ENCODE measurements around the gene GPAM.
"Not testable (repeated sequence)": the region's sequence is repeated elsewhere in the genome, so short reads cannot be mapped to it uniquely, and the experiment has no call there.

GPAM gene

GRCh38 chr10:112131346-112131745, 52.2 kb downstream of the GPAM start:
- DNase-seq, result peak in 1 of 3 experiments; percentile 0

DNA sequence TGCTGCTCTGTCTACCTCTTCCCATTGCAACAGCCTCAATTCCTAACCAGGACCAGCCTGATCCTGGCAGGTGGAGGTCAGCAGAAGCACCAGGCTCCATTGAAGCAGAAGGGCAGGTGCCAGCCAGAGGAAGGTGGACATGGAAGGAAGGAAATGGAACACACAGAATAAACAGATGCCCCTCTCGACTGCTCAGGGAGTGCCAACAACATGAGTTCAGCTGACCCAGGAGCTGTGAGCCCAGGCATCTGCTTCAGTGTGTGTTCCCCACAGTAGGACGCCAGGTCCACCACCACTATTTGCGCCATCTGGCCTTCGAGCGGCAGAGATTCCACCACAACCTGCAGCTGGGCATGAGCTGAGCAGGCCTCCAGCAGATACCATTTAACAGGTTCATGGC, 56.7 kb downstream of the GPAM start:
- no peak for DNase-seq

- no peak for DNase-seq
These were observed 57.4 kb downstream of the GPAM start for GRCh38 chr10:112126172-112126571.

DNA sequence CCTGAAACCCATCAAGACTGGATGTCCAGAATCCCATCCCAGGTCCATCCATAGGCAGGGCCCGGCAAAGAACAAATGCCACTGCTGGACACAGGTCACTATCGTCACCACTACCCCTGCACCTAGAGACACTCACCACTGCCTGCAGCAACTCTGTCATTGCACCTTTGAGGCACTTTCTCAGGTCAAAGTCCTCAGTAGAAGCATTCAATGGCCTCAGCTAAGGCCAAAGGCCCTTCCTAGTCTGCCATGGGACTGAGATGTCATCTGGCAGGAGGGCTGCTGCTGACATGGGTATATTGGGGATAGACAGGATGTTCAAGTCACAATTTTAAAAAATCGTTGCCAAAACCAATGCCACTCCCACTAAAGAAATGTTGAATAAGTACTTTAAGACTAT, 58.7 kb downstream of the GPAM start:
- DNase-seq, result no peak

DNA sequence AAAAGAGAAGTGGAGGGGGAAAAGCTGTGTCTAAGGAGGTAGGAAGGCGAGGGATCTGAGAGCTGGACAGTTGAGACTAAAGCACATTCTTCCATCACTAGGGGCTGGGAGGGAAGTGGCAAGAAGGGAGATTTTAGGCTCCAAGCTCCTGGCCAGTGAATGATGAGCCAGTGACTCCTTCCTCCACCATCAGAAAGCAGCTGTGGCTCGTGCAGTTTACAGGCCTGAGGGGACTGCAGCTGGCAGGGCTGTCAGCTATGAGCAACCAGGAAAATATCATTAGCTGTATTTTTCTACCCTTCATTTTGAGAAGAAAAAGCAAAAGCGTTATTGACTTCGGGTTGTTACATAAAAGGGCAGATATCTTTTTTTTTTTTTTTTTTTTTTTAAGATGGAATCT, 60.7 kb downstream of the GPAM start:
- DNase-seq, result no peak

DNA sequence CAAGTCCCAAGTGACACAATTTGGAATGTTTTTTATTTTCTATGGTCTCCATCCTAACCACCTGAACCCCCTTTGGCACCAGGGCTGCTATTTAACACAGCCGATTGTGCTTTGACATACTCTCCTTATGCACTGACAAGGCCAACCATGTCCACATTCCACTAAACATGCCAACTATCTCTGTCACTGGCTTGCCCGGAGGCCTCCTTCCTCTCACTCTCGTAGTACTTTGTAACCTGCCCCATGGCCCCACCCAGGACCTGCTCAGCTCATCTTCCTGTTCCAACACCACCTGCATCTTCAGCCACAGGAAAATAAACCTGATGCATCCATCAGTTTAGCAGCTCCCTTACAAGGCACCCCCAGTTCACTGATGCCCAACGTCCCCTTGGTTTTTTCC, 63.1 kb downstream of the GPAM start:
- DNase-seq, result no peak

DNA sequence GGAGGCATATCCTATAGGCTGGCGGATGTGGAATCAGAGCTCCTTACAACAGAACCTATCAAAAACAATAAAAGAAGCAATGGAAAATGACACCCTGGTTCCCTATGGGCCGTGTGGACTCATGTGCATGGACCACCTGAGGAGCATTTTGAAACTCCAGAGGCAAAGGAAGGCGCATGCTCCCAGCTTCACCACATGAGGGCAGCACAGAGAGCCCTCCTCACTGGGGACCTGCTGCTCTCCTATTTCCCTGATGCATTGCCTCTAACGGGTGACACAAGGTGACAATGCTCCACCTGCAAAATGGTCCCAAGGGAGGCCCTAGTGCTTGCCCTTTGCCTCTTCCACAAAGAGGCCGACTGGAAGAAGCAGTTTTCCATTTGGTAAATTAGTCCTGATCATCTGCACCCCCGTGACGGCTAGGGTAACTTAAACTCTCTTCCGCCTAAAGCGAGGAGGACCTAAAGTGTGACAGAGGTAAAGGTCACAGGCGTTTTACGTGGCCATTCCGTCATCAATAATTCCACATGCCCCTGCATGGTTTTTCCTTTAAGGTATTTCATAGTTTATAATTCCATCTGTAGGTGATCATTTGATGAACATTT, 67.7 kb downstream of the GPAM start:
- peak in 2 of 3 experiments; percentile 9 to 16 for DNase-seq

DNA sequence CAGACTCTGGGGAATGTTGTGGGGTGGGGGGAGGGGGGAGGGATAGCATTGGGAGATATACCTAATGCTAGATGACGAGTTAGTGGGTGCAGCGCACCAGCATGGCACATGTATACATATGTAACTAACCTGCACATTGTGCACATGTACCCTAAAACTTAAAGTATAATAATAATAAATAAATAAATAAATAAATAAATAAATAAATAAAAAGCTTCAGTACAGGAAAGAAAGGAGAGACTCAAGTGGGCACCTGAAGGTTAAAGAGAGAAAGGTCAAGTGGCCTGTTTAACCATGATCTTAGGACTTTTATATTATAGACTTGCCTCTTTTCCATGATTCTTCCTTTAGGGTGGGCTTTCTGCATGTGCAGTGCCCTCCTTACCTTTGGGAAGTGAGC, 73.8 kb downstream of the GPAM start:
- DNase-seq, result not testable (repeated sequence)

Data from NCI-H1417 (cell line).